Liver (tissue), 9 donors: ENCODE results near the gene SIPA1L3. TPM values are rescaled to one million over a fixed set of nuclear protein-coding genes. Genes with fewer than 3 reads are reported as not detected.

Experiments used
- DNase-seq: peaks from one replicate; pipeline ENCODE4 v3.0.0-alpha.2; 2017; ENCODE audit warnings: low spot score
- H3K27ac ChIP-seq, 2 donors: one replicate each; pipeline ENCODE4 v1.7.0; 2013; ENCODE audit warnings: inconsistent platforms in 2 of 2, low read length in 2 of 2, control low read depth in 1 of 2, low read depth in 1 of 2, mild to moderate bottlenecking in 1 of 2
- H3K27me3 ChIP-seq, 4 donors: one replicate each; pipeline versions ENCODE4 v1.6.1 to v1.7.0; 2013; ENCODE audit warnings: low read length in 3 of 4, inconsistent platforms in 1 of 4, mild to moderate bottlenecking in 1 of 4, moderate library complexity in 1 of 4; ENCODE audit not compliant: control insufficient read depth in 4 of 4, insufficient read depth in 4 of 4
- H3K36me3 ChIP-seq, 4 donors: one replicate each; pipeline versions ENCODE4 v1.6.1 to v1.7.0; 2013; ENCODE audit warnings: low read length in 3 of 4, mild to moderate bottlenecking in 3 of 4, low read depth in 1 of 4, moderate library complexity in 1 of 4; ENCODE audit not compliant: control insufficient read depth in 4 of 4, insufficient read depth in 3 of 4
- H3K4me1 ChIP-seq, 4 donors: one replicate each; pipeline versions ENCODE4 v1.6.1 to v1.7.0; 2013; ENCODE audit warnings: low read length in 3 of 4, mild to moderate bottlenecking in 3 of 4, moderate library complexity in 1 of 4; ENCODE audit not compliant: control insufficient read depth in 4 of 4, insufficient read depth in 4 of 4
- H3K4me3 ChIP-seq, 3 donors: one replicate each; pipeline versions ENCODE4 v1.6.1 to v1.7.0; 2013; ENCODE audit warnings: low read length in 3 of 3, control low read depth in 1 of 3, low read depth in 1 of 3, mild to moderate bottlenecking in 1 of 3
- H3K9ac ChIP-seq, 2 donors: one replicate each; pipeline ENCODE4 v1.7.0; 2013; ENCODE audit warnings: low read length in 2 of 2, mild to moderate bottlenecking in 2 of 2, moderate library complexity in 2 of 2, control low read depth in 1 of 2, low read depth in 1 of 2
- H3K9me3 ChIP-seq, 4 donors: one replicate each; pipeline versions ENCODE4 v1.6.1 to v1.7.0; 2013; ENCODE audit warnings: low read length in 3 of 4; ENCODE audit not compliant: control insufficient read depth in 4 of 4
- CTCF ChIP-seq: fragments of 150-350 bp; IDR thresholded peaks from 2 replicates; pipeline ENCODE4 v1.5.1; 2017; ENCODE audit warnings: improper control_type of control experiment, low read depth, low read length; ENCODE audit not compliant: missing input control
- FOXA1 ChIP-seq: IDR thresholded peaks from 2 replicates; pipeline ENCODE4 v1.6.1; 2016; ENCODE audit warnings: antibody characterized with exemption
- FOXA2 ChIP-seq: IDR thresholded peaks from 2 replicates; pipeline ENCODE4 v1.6.1; 2016; ENCODE audit warnings: antibody characterized with exemption
- GABPA ChIP-seq, 2 donors: IDR thresholded peaks in 1 of 2; conservative IDR thresholded peaks in 1 of 2; 2 replicates each; pipeline ENCODE4 v1.6.1; 2016; ENCODE audit warnings: antibody characterized with exemption in 2 of 2, mild to moderate bottlenecking in 1 of 2, moderate library complexity in 1 of 2
- HNF4A ChIP-seq, 2 donors: conservative IDR thresholded peaks; 2 replicates each; pipeline ENCODE4 v1.6.1; 2016; ENCODE audit warnings: antibody characterized with exemption in 2 of 2, mild to moderate bottlenecking in 2 of 2
- MAX ChIP-seq: IDR thresholded peaks from 2 replicates; pipeline ENCODE4 v1.6.1; 2016; ENCODE audit warnings: antibody characterized with exemption
- NR2F2 ChIP-seq: IDR thresholded peaks from 2 replicates; pipeline ENCODE4 v1.6.1; 2016; ENCODE audit warnings: antibody characterized with exemption
- SP1 ChIP-seq: IDR thresholded peaks from 2 replicates; pipeline ENCODE4 v1.6.1; 2018; ENCODE audit warnings: antibody characterized with exemption, mild to moderate bottlenecking
- TAF1 ChIP-seq: conservative IDR thresholded peaks from 2 replicates; pipeline ENCODE4 v1.6.1; 2016; ENCODE audit warnings: antibody characterized with exemption, mild to moderate bottlenecking
- ZBTB33 ChIP-seq: IDR thresholded peaks from 2 replicates; pipeline ENCODE4 v1.6.1; 2016; ENCODE audit warnings: antibody characterized with exemption
- WGBS: extraction: QIAGEN DNeasy Blood & Tissue Kit; methylation state at CpG from one replicate; pipeline ENCODE4 v1.1.7; 2013; 5-methylcytosine and 5-hydroxymethylcytosine counted together
- polyA plus RNA-seq, 2 donors: library from polyadenylated mRNA; stranded (reverse) in 1 of 2; unstranded in 1 of 2; fragments of 200-250 nt in 1 of 2; fragments of >200 nt in 1 of 2; fragmentation: Nextera tagmentation in 1 of 2; extraction: Ambion mirVana in 1 of 2; gene quantifications; one replicate each; pipeline versions ENCODE4 v1.2.1 to v1.2.3, GENCODE V29; 2013 to 2015
- total RNA-seq, 2 donors: library from RNA; depleted of rRNA; stranded (reverse); fragments of >200 nt; gene quantifications; one replicate each; pipeline ENCODE4 v1.2.3, GENCODE V29; 2014
- TF ChIP-seq, protein P1 (sequence below): IDR thresholded peaks from 2 replicates; pipeline ENCODE4 v1.6.1; 2016; ENCODE audit warnings: antibody characterized with exemption, mild to moderate bottlenecking
- TF ChIP-seq, protein P2 (sequence below): IDR thresholded peaks from 2 replicates; pipeline ENCODE4 v1.6.1; 2016; ENCODE audit warnings: antibody characterized with exemption
- donor health status: healthy.
- donor health status: healthy.
- donor health status: healthy.
- donor health status: healthy.
- donor health status: healthy.

Gene SIPA1L3
- total and polyA plus RNA-seq, 4 donors = 2.4 to 10.0 (median 4.4) TPM

- DNase-seq = no peak
- H3K4me3 ChIP-seq = no peak overlapping the region
- no peak overlapping the region for H3K27ac ChIP-seq
- H3K27me3 ChIP-seq = no peaks in the 10 kb centered on the region
- no peak for TF ChIP-seq CTCF
- WGBS = 66% methylated on average over 8 of the region's 8 CpGs
- no peaks in the 10 kb centered on the region for H3K36me3 ChIP-seq
- no peak overlapping the region for H3K9ac ChIP-seq
- H3K9me3 ChIP-seq = no peaks in the 10 kb centered on the region
- H3K4me1 ChIP-seq = peaks cover 0 to 6% (median 0%) of the 10 kb centered on the region in 4 donors
These were observed 332.8 kb downstream of the SIPA1L3 start for GRCh38 chr19:38239816-38240215.

- no peak overlapping the region for H3K4me3 ChIP-seq
- no peak overlapping the region for H3K27ac ChIP-seq
- no peaks in the 10 kb centered on the region for H3K27me3 ChIP-seq
- H3K36me3 ChIP-seq = no peaks in the 10 kb centered on the region
- TF ChIP-seq ZBTB33 (no peak), FOXA1 (no peak), GABPA (IDR thresholded peaks at IDR 0.05 in 1 of 2, conservative IDR thresholded peaks at IDR 0.05 in 1 of 2) (no peak)
- 53% methylated on average over 15 of the region's 15 CpGs for WGBS
- no peaks in the 10 kb centered on the region for H3K9me3 ChIP-seq
- peaks cover 0 to 6% (median 0%) of the 10 kb centered on the region in 4 donors for H3K4me1 ChIP-seq
- H3K9ac ChIP-seq = no peak overlapping the region
- no peak for DNase-seq
These were observed 336.3 kb downstream of the SIPA1L3 start for GRCh38 chr19:38243279-38243673.

- H3K9ac ChIP-seq = no peak overlapping the region
- DNase-seq = no peak
- no peak overlapping the region for H3K27ac ChIP-seq
- H3K4me3 ChIP-seq = no peak overlapping the region
- H3K36me3 ChIP-seq = no peaks in the 10 kb centered on the region
- H3K9me3 ChIP-seq = no peaks in the 10 kb centered on the region
- 83% methylated on average over 14 of the region's 14 CpGs for WGBS
- H3K27me3 ChIP-seq = no peaks in the 10 kb centered on the region
- H3K4me1 ChIP-seq = peaks cover 2 to 15% (median 8%) of the 10 kb centered on the region in 4 donors
- no peak for TF ChIP-seq HNF4A (conservative IDR thresholded peaks at IDR 0.05)
- TF ChIP-seq, protein P1, sequence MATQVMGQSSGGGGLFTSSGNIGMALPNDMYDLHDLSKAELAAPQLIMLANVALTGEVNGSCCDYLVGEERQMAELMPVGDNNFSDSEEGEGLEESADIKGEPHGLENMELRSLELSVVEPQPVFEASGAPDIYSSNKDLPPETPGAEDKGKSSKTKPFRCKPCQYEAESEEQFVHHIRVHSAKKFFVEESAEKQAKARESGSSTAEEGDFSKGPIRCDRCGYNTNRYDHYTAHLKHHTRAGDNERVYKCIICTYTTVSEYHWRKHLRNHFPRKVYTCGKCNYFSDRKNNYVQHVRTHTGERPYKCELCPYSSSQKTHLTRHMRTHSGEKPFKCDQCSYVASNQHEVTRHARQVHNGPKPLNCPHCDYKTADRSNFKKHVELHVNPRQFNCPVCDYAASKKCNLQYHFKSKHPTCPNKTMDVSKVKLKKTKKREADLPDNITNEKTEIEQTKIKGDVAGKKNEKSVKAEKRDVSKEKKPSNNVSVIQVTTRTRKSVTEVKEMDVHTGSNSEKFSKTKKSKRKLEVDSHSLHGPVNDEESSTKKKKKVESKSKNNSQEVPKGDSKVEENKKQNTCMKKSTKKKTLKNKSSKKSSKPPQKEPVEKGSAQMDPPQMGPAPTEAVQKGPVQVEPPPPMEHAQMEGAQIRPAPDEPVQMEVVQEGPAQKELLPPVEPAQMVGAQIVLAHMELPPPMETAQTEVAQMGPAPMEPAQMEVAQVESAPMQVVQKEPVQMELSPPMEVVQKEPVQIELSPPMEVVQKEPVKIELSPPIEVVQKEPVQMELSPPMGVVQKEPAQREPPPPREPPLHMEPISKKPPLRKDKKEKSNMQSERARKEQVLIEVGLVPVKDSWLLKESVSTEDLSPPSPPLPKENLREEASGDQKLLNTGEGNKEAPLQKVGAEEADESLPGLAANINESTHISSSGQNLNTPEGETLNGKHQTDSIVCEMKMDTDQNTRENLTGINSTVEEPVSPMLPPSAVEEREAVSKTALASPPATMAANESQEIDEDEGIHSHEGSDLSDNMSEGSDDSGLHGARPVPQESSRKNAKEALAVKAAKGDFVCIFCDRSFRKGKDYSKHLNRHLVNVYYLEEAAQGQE = no peak
- TF ChIP-seq, protein P2, sequence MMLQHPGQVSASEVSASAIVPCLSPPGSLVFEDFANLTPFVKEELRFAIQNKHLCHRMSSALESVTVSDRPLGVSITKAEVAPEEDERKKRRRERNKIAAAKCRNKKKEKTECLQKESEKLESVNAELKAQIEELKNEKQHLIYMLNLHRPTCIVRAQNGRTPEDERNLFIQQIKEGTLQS = no peak
- TF ChIP-seq CTCF = no peak
- no peak for TF ChIP-seq TAF1
- no peak for TF ChIP-seq MAX
- TF ChIP-seq SP1 = no peak
- TF ChIP-seq FOXA2 = no peak
- TF ChIP-seq NR2F2 = no peak
- no peak for TF ChIP-seq FOXA1
These were observed 339.0 kb downstream of the SIPA1L3 start for GRCh38 chr19:38245826-38246498.
